ENCODE data around the gene CNPY4. TPM values are rescaled to one million over a fixed set of nuclear protein-coding genes. Genes with fewer than 3 reads are reported as not detected.

Gene CNPY4
- total RNA-seq, 2 experiments from 2014 or later, result 20.9 to 26.7 TPM

GRCh38 chr7:100090527-100091410 lies 28.7 kb upstream of the CNPY4 start:
- H3K9me2 ChIP-seq (ENCODE audit: insufficient read depth, low read length), result no peaks in the 10 kb centered on the region
- H3K9me3 ChIP-seq (ENCODE audit: low read length), result no peaks in the 10 kb centered on the region
- no TSS peak for BruUV-seq (replicated peaks)
- POLR2A ChIA-PET, result interaction anchor here (0.5 to 2.1 kb wide), 2 partner anchors 12 to 308 kb away, joined by 3 to 13 read pairs; partner anchors contain the start of gene AP4M1
- no peak for DNase-seq (ENCODE audit: low spot score)
- intact Hi-C loops (cut with micrococcal nuclease; ENCODE audit: unreplicated experiment), result no loop called here
- H3K79me2 ChIP-seq (ENCODE audit: insufficient read depth, low read depth, low read length), result peaks cover 11% of the 10 kb centered on the region; the same call in 1 of the 2 replicates
- CTCF ChIA-PET (ENCODE audit: unreplicated experiment), result no interaction called here
- H3K4me3 ChIP-seq (ENCODE audit: low read depth, low read length, poor library complexity, severe bottlenecking), result no peak overlapping the region
- peak overlapping the region; percentile 6; the same call in 1 of the 2 replicates for H3K4me2 ChIP-seq (ENCODE audit: low read length)
- peaks cover 24% of the 10 kb centered on the region for H3K4me1 ChIP-seq (ENCODE audit: insufficient read depth, low read length, poor library complexity, severe bottlenecking)
- H2AFZ ChIP-seq (ENCODE audit: low read length), result no peak overlapping the region
- no peak for TF ChIP-seq EZH2phosphoT487 (IDR thresholded peaks at IDR 0.05; ENCODE audit: borderline replicate concordance, low read depth, low read length)
- no peak for TF ChIP-seq CTCF (conservative IDR thresholded peaks at IDR 0.05; ENCODE audit: low read length)
- peaks cover 56% of the 10 kb centered on the region for H3K36me3 ChIP-seq (ENCODE audit: insufficient read depth, low read length)
- H4K20me1 ChIP-seq (ENCODE audit: insufficient read depth, low read length), result 0 out of 2 replicates have a peak, but pooled peaks cover 5% of the 10 kb centered on the region
- peak overlapping the region; percentile 16 for H3K27ac ChIP-seq (ENCODE audit: low read depth, low read length, poor library complexity, severe bottlenecking)

- DNase-seq (ENCODE audit: low spot score), result peak; percentile 36
- ChIA-PET POLR2A (interaction anchor here (2.1 kb wide), 1 partner anchor 11 kb away, joined by 13 read pairs; the partner anchor contains the start of gene AP4M1), CTCF (ENCODE audit: unreplicated experiment) (no interaction called here)
- Histone ChIP-seq H3K4me3 (ENCODE audit: low read depth, low read length, poor library complexity, severe bottlenecking) (no peak overlapping the region), H3K9me2 (ENCODE audit: insufficient read depth, low read length) (no peaks in the 10 kb centered on the region), H3K9me3 (ENCODE audit: low read length) (no peaks in the 10 kb centered on the region), H3K27ac (ENCODE audit: low read depth, low read length, poor library complexity, severe bottlenecking) (no peak overlapping the region), H3K4me2 (ENCODE audit: low read length) (no peak overlapping the region), H3K36me3 (ENCODE audit: insufficient read depth, low read length) (peaks cover 64% of the 10 kb centered on the region), H3K4me1 (ENCODE audit: insufficient read depth, low read length, poor library complexity, severe bottlenecking) (peaks cover 24% of the 10 kb centered on the region), H4K20me1 (ENCODE audit: insufficient read depth, low read length) (0 out of 2 replicates have a peak, but pooled peaks cover 5% of the 10 kb centered on the region), H2AFZ (ENCODE audit: low read length) (no peak overlapping the region), H3K79me2 (ENCODE audit: insufficient read depth, low read depth, low read length) (peaks cover 11% of the 10 kb centered on the region; the same call in 1 of the 2 replicates)
- intact Hi-C loops (cut with micrococcal nuclease; ENCODE audit: unreplicated experiment), result no loop called here
- TSS peak; percentile 88 for BruUV-seq (replicated peaks)
- no peak for TF ChIP-seq EZH2phosphoT487 (IDR thresholded peaks at IDR 0.05; ENCODE audit: borderline replicate concordance, low read depth, low read length)
- TF ChIP-seq CTCF (conservative IDR thresholded peaks at IDR 0.05; ENCODE audit: low read length), result 0 out of 2 replicates have a peak, but pooled peaks have one; percentile 45
Measured at GRCh38 chr7:100091411-100092181, 27.8 kb upstream of the CNPY4 start.

Data from OCI-LY7 (cell line).